ENCODE results near the gene SLC29A3. TPM values are rescaled to one million over a fixed set of nuclear protein-coding genes. Genes with fewer than 3 reads are reported as not detected.

Gene SLC29A3
- total and polyA plus RNA-seq, 2 of the 8 experiments (the other 6 are each of a cell fraction or from before 2014, with no cell fraction given) = 14.0 to 24.6 TPM

DNA sequence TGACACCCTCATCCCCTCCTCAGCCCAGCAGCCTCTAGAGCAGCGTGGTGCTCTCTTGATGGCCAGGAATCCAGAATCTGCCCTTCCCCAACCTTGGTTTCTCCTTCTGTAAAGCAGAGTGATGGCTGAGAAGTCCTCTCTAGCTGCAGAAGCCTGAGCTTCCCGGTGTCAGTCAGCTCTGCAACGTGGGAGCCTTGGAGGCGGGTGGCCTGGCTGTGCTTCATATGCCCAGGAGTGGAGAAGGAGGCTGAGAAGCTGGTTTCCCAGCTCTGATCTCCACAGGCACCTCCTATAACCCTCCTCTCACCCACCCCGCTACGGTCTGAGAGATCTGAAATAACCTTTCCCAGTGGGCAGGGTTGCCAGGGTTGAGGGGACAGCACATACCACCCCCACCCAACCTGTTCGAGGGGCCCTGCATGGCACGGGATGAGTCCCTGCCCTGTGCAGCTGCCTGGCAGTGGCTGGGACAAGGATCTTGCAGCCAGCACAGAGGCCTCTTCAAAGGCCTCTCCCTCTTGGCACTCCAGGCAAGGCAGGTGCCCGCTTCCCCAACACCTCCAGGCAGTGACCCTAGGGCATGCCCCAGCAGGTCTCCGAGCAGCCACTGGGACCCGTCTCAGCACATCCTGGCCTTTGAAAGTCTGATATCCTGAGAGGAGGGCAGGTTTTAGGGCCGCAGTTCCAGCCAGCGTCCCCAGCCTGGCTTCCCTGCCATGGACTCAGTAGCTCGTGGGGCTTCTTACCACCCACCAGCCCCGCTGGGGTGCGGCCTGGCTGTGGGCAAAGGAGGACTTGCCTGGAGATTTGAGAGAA, 18.3 kb upstream of the SLC29A3 start:
- H2AK5ac ChIP-seq (ENCODE audit: low read depth, low read length) = no peak overlapping the region
- H2BK20ac ChIP-seq (ENCODE audit: low read length) = no peak overlapping the region
- H3K14ac ChIP-seq (ENCODE audit: insufficient read length) = no peak overlapping the region
- H3K27me3 ChIP-seq (replicated peaks in 1 of 4; ENCODE audit: control insufficient read depth in 3 of 4, extremely low read depth in 1 of 4, insufficient read depth in 3 of 4, low read length in 3 of 4) = no peaks in the 10 kb centered on the region
- no peak overlapping the region for H2BK5ac ChIP-seq (ENCODE audit: low read depth, low read length)
- ChIA-PET POLR2A (ENCODE audit: partially characterized antibody) (interaction anchor here (1.2 to 1.7 kb wide), 2 partner anchors 19 to 23 kb away, joined by 3 to 6 read pairs; no protein-coding TSS in a partner anchor), CTCF (ENCODE audit: partially characterized antibody) (interaction anchor here (0.6 to 4.4 kb wide), 4 partner anchors 7 to 86 kb away, joined by 3 to 35 read pairs (median 4); no protein-coding TSS in a partner anchor)
- H3K36me3 ChIP-seq (ENCODE audit: control insufficient read depth in 2 of 4, insufficient read depth in 4 of 4, low read length in 3 of 4) = peaks cover 5 to 23% (median 17%) of the 10 kb centered on the region in 4 experiments; a peak in 5 of 8 replicates
- H3K9me3 ChIP-seq (ENCODE audit: insufficient read depth in 2 of 2, low read depth in 1 of 2, low read length in 1 of 2) = no peaks in the 10 kb centered on the region
- no peak overlapping the region for H2BK12ac ChIP-seq (ENCODE audit: low read depth, low read length)
- peaks cover 2% of the 10 kb centered on the region; the same call in 1 of the 2 replicates for H3K23me2 ChIP-seq (ENCODE audit: low read depth, low read length)
- H3K79me1 ChIP-seq (ENCODE audit: low read depth, low read length) = no peaks in the 10 kb centered on the region
- H3K56ac ChIP-seq (replicated peaks; ENCODE audit: insufficient read length, low read depth, low read length) = no peak overlapping the region
- no peak for DNase-seq (ENCODE audit: low read depth in 1 of 2, low spot score in 2 of 2)
- no peak overlapping the region for H3K4me3 ChIP-seq (ENCODE audit: extremely low read depth in 1 of 4, insufficient read depth in 2 of 4, low read depth in 3 of 4, low read length in 4 of 4)
- H3K27ac ChIP-seq (ENCODE audit: low read depth, low read length) = no peak overlapping the region
- no peak overlapping the region for H3K23ac ChIP-seq (ENCODE audit: insufficient read length)
- TF ChIP-seq SRF (IDR thresholded peaks at IDR 0.05; ENCODE audit: low read depth, low read length) (no peak), POU5F1 (IDR thresholded peaks at IDR 0.05; ENCODE audit: low read depth, low read length) (no peak), SUZ12 (IDR thresholded peaks at IDR 0.05; ENCODE audit: low read length) (no peak), TCF12 (IDR thresholded peaks at IDR 0.05; ENCODE audit: low read depth, low read length) (no peak), CBX8 (IDR thresholded peaks at IDR 0.05; ENCODE audit: borderline replicate concordance, low read depth, low read length) (no peak), SP4 (IDR thresholded peaks at IDR 0.05; ENCODE audit: low read length) (no peak), ZNF274 (IDR thresholded peaks at IDR 0.05; ENCODE audit: borderline replicate concordance, extremely low read depth, low read length) (no peak)
- TF ChIP-seq, protein P1, sequence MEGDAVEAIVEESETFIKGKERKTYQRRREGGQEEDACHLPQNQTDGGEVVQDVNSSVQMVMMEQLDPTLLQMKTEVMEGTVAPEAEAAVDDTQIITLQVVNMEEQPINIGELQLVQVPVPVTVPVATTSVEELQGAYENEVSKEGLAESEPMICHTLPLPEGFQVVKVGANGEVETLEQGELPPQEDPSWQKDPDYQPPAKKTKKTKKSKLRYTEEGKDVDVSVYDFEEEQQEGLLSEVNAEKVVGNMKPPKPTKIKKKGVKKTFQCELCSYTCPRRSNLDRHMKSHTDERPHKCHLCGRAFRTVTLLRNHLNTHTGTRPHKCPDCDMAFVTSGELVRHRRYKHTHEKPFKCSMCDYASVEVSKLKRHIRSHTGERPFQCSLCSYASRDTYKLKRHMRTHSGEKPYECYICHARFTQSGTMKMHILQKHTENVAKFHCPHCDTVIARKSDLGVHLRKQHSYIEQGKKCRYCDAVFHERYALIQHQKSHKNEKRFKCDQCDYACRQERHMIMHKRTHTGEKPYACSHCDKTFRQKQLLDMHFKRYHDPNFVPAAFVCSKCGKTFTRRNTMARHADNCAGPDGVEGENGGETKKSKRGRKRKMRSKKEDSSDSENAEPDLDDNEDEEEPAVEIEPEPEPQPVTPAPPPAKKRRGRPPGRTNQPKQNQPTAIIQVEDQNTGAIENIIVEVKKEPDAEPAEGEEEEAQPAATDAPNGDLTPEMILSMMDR (IDR thresholded peaks at IDR 0.05; ENCODE audit: control extremely low read depth in 1 of 3, insufficient read depth in 1 of 3, low read depth in 1 of 3, low read length in 3 of 3) = no peak
- H3K4ac ChIP-seq (replicated peaks; ENCODE audit: insufficient read length, low read depth, low read length) = no peak overlapping the region
- no peak overlapping the region for H2AFZ ChIP-seq (ENCODE audit: low read length)
- H4K20me1 ChIP-seq (replicated peaks in 1 of 2; ENCODE audit: control insufficient read depth in 1 of 2, insufficient read depth in 2 of 2, low read length in 2 of 2) = peaks cover 2 to 3% of the 10 kb centered on the region in 2 experiments
- H4K8ac ChIP-seq (ENCODE audit: extremely low read depth, insufficient read depth, low read length) = no peak overlapping the region; the same call in 1 of the 2 replicates
- H3K9ac ChIP-seq (replicated peaks in 1 of 4; ENCODE audit: extremely low read depth in 1 of 4, low read depth in 3 of 4, low read length in 3 of 4) = no peak overlapping the region
- no peak overlapping the region for H2BK15ac ChIP-seq (ENCODE audit: low read length)
- H3K4me2 ChIP-seq (ENCODE audit: insufficient read depth in 1 of 2, low read depth in 2 of 2, low read length in 2 of 2) = no peak overlapping the region
- H3K4me1 ChIP-seq (replicated peaks in 1 of 4; ENCODE audit: control insufficient read depth in 3 of 4, insufficient read depth in 4 of 4, low read length in 3 of 4) = peaks cover 0 to 4% (median 0%) of the 10 kb centered on the region in 4 experiments; a peak in 3 of 7 replicates
- no peak overlapping the region for H3K18ac ChIP-seq (ENCODE audit: extremely low read depth, low read length)
- no peak overlapping the region for H2BK120ac ChIP-seq (replicated peaks; ENCODE audit: low read depth, low read length)
- H4K5ac ChIP-seq (ENCODE audit: insufficient read length, low read depth, low read length) = no peak overlapping the region
- no peak for FAIRE-seq
- WGBS, 2 experiments (ENCODE audit: extremely low coverage in 1 of 2, insufficient coverage in 1 of 2, insufficient read length in 1 of 2, insufficient replicate concordance in 2 of 2, low coverage in 1 of 2, low lambda C conversion rate in 2 of 2, missing lambda C conversion rate in 1 of 2) = 89% methylated on average over 16 of the region's 16 CpGs; no CpG with 5 or more reads in 1 of the 2 experiments
- no peaks in the 10 kb centered on the region for H3K79me2 ChIP-seq (ENCODE audit: control insufficient read depth in 1 of 2, insufficient read depth in 2 of 2, low read length in 2 of 2)
- no peak overlapping the region for H4K91ac ChIP-seq (replicated peaks; ENCODE audit: insufficient read length, low read length)

All from H1 (cell line).